GM18505 (cell line): ENCODE results near the gene FAM174B.

Experiments used
- ATAC-seq: cut with Tn5 transposase; IDR thresholded peaks from one replicate; pipeline ENCODE4 v1.9.1; 2021; ENCODE audit not compliant: unreplicated experiment
- POLR2A ChIP-seq: IDR thresholded peaks from 4 replicates; pipeline ENCODE4 v1.6.1; 2011; ENCODE audit warnings: borderline replicate concordance; ENCODE audit not compliant: insufficient read depth, insufficient read length; ENCODE audit errors: extremely low read depth

FAM174B gene

GRCh38 chr15:92603743-92604470 is 51.7 kb downstream of the FAM174B start:
- no peak for ATAC-seq
- TF ChIP-seq POLR2A: no peak

- no peak for TF ChIP-seq POLR2A
- ATAC-seq: no peak
Measured at GRCh38 chr15:92603278-92603677, 52.3 kb downstream of the FAM174B start.

- no peak for TF ChIP-seq POLR2A
- no peak for ATAC-seq
Measured at GRCh38 chr15:92602267-92602593, 53.3 kb downstream of the FAM174B start.

GRCh38 chr15:92601592-92602266 is 53.8 kb downstream of the FAM174B start:
- no peak for TF ChIP-seq POLR2A
- no peak for ATAC-seq

GRCh38 chr15:92600856-92601255 is 54.7 kb downstream of the FAM174B start:
- no peak for TF ChIP-seq POLR2A

GRCh38 chr15:92599394-92599970 is 56.1 kb downstream of the FAM174B start:
- no peak for ATAC-seq
- TF ChIP-seq POLR2A: no peak

More at GRCh38 chr15:92600856-92601255, 54.7 kb downstream of the FAM174B start:
- ATAC-seq: no peak

GRCh38 chr15:92597548-92597947 is 58.0 kb downstream of the FAM174B start:
- no peak for ATAC-seq
- TF ChIP-seq POLR2A: no peak

GRCh38 chr15:92596623-92597022 is 59.0 kb downstream of the FAM174B start:
- no peak for TF ChIP-seq POLR2A
- no peak for ATAC-seq

- ATAC-seq: no peak
- no peak for TF ChIP-seq POLR2A
Measured at GRCh38 chr15:92595506-92596381, 59.8 kb downstream of the FAM174B start.

GRCh38 chr15:92591275-92591674 is 64.3 kb downstream of the FAM174B start:
- no peak for ATAC-seq
- TF ChIP-seq POLR2A: no peak

- no peak for ATAC-seq
- TF ChIP-seq POLR2A: no peak
Measured at GRCh38 chr15:92586966-92587365, 68.6 kb downstream of the FAM174B start.

- no peak for TF ChIP-seq POLR2A
- ATAC-seq: no peak
Measured at GRCh38 chr15:92586383-92586942, 69.1 kb downstream of the FAM174B start.

GRCh38 chr15:92584105-92584504 is 71.5 kb downstream of the FAM174B start:
- TF ChIP-seq POLR2A: no peak
- no peak for ATAC-seq

- no peak for ATAC-seq
- TF ChIP-seq POLR2A: no peak
Measured at GRCh38 chr15:92583096-92584034, 72.2 kb downstream of the FAM174B start.
